T-helper 17 cell (primary cell): ENCODE results near the gene CNTNAP5. TPM values are rescaled to one million over a fixed set of nuclear protein-coding genes. Genes with fewer than 3 reads are reported as not detected.

ENCODE experiments used
- ATAC-seq: fragments of 150-1000 bp; cut with Tn5 transposase; 2 replicates; pipeline ENCODE4 v1.10.0; 2021; ENCODE audit warnings: mild to moderate bottlenecking, moderate library complexity
- DNase-seq, 3 donors: peaks; one replicate each; pipeline versions ENCODE4 v3.0.0 to v3.0.0-alpha.2; 2020 to 2021
- H3K9me3 ChIP-seq: one replicate; pipeline ENCODE4 v1.7.0; 2013; ENCODE audit warnings: low read length, mild to moderate bottlenecking; ENCODE audit not compliant: control insufficient read depth, poor library complexity, severe bottlenecking
- H3K27ac Mint-ChIP-seq: one replicate; pipeline ENCODE4 v1.8.0; 2022; ENCODE audit warnings: mild to moderate bottlenecking, moderate library complexity, mixed read lengths
- H3K27me3 Mint-ChIP-seq: one replicate; pipeline ENCODE4 v1.8.0; 2022; ENCODE audit warnings: mixed read lengths
- H3K36me3 Mint-ChIP-seq: one replicate; pipeline ENCODE4 v1.8.0; 2022; ENCODE audit warnings: low read depth, mixed read lengths
- H3K4me1 Mint-ChIP-seq: one replicate; pipeline ENCODE4 v1.8.0; 2022; ENCODE audit warnings: mild to moderate bottlenecking, mixed read lengths
- H3K4me3 Mint-ChIP-seq: one replicate; pipeline ENCODE4 v1.8.0; 2022; ENCODE audit warnings: mild to moderate bottlenecking, moderate library complexity, mixed read lengths
- total RNA-seq, 4 donors: library from RNA in 2 of 4; stranded (reverse) in 2 of 4; gene quantifications; one replicate each; pipeline ENCODE4 v1.2.3 and lab custom pipeline; 2022 to 2026

The CNTNAP5 gene
- total RNA-seq, 2 donors from 2014 or later, result not detected

DNA sequence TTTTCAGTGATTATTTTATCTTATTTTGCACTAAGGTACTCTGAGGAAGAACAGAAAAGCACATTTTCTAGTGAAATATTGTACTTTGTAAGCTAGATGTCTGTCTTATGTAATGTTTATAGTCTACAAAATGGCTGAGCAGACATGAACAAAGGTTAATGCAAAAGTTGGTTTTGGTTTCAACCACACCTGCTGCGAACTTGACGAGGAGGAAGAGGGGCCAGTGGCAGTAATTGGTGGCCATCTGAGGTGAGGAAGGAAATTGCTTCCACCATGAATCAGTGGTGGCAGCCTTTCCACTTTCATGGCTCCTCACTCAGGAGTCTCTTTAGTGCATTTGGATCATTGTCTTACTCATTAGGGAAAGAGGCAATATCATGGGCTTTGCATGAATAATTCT, 894.2 kb downstream of the CNTNAP5 start:
- H3K9me3 ChIP-seq, result peaks cover 4% of the 10 kb centered on the region
- H3K27ac Mint-ChIP-seq, result no peak overlapping the region
- no peaks in the 10 kb centered on the region for H3K36me3 Mint-ChIP-seq
- H3K4me1 Mint-ChIP-seq, result no peaks in the 10 kb centered on the region
- no peak for DNase-seq
- no peak for ATAC-seq
- H3K27me3 Mint-ChIP-seq, result no peaks in the 10 kb centered on the region
- H3K4me3 Mint-ChIP-seq, result no peak overlapping the region

DNA sequence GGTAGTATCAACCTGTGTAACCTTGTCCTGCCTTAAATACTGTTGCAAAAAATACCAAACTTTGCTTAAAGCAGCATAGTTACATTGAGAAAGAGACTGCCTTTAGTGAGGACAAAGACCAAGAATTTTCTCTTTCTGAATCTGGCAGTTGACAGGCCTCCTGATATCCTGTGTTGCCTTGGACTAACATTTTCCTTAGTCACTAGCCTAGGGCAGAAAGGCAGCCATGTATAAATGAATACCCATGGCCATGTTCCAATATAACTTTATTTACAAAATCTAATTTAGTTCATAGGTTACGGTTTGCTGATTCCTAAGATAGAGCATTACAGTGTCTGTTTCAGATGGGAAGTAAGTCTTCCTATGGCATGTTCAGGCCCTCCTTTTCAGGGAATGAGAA, 895.4 kb downstream of the CNTNAP5 start:
- Mint-ChIP-seq H3K4me1 (no peaks in the 10 kb centered on the region), H3K4me3 (no peak overlapping the region), H3K27ac (no peak overlapping the region), H3K36me3 (no peaks in the 10 kb centered on the region), H3K27me3 (no peaks in the 10 kb centered on the region)
- peaks cover 4% of the 10 kb centered on the region for H3K9me3 ChIP-seq
- ATAC-seq, result no peak
- no peak for DNase-seq

DNA sequence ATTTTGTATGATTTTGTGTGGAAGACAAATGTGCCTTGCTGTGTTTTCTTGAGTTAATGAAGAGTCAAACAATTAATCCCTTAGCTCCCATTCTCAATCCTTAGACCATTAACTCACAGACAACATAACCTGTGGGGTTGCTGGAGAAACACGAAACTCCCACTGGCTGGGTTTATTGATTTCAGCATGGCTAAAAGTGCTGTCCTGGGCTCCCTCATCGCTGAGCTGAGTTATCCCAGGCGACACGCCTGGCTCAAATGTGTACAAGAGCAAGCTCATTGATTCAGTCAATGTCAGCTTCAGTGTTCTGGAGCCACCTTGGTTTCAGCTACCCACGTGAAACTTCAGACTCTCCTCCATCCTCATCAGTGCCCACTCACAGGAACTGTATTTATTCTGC, 896.1 kb downstream of the CNTNAP5 start:
- no peaks in the 10 kb centered on the region for H3K4me1 Mint-ChIP-seq
- H3K4me3 Mint-ChIP-seq, result no peak overlapping the region
- DNase-seq, result no peak
- no peak for ATAC-seq
- no peaks in the 10 kb centered on the region for H3K27me3 Mint-ChIP-seq
- H3K9me3 ChIP-seq, result peaks cover 4% of the 10 kb centered on the region
- no peaks in the 10 kb centered on the region for H3K36me3 Mint-ChIP-seq
- no peak overlapping the region for H3K27ac Mint-ChIP-seq

DNA sequence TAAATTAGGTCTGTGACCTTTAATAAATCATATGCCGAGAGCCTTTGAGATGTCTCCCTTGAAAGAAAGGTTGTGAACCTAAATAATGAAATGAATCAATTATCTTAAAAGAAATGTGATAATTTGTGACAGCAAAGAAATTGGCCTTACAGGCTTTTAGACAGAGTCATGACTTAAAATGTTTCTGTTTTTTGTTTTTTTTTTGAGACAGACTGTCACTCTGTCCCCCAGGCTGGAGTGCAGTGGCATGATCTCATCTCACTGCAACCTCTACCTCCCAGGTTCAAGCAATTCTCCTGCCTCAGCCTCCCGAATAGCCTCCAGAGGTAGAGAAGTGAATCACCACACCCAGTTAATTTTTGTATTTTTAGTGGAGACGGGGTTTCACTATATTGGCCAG, 898.0 kb downstream of the CNTNAP5 start:
- H3K27ac Mint-ChIP-seq, result no peak overlapping the region
- no peaks in the 10 kb centered on the region for H3K4me1 Mint-ChIP-seq
- no peak overlapping the region for H3K4me3 Mint-ChIP-seq
- ATAC-seq (no peak), DNase-seq (no peak)
- no peaks in the 10 kb centered on the region for H3K27me3 Mint-ChIP-seq
- no peaks in the 10 kb centered on the region for H3K36me3 Mint-ChIP-seq
- peaks cover 4% of the 10 kb centered on the region for H3K9me3 ChIP-seq

DNA sequence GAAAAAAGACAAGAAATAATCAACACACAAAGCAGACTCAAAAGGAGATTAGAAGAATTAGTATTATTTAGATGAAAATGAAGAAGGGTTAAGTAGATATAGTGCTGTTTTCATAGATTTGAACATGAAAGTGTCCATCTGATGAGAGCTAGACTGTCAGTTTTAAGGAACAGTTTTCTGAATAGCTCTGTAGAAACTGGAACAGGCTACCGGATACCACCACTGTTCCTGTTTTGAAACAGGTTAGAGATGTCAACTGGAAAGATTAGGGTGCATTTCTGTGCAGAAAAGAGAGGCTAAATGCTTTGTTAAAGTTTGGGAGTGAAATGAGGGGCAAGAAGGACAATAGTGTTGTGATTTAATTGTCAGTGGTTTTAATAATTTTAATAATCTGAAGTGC, 908.8 kb downstream of the CNTNAP5 start:
- no peaks in the 10 kb centered on the region for H3K9me3 ChIP-seq
- no peak overlapping the region for H3K4me3 Mint-ChIP-seq
- H3K27me3 Mint-ChIP-seq, result no peaks in the 10 kb centered on the region
- no peaks in the 10 kb centered on the region for H3K36me3 Mint-ChIP-seq
- no peak overlapping the region for H3K27ac Mint-ChIP-seq
- DNase-seq (no peak), ATAC-seq (no peak)
- H3K4me1 Mint-ChIP-seq, result no peaks in the 10 kb centered on the region

DNA sequence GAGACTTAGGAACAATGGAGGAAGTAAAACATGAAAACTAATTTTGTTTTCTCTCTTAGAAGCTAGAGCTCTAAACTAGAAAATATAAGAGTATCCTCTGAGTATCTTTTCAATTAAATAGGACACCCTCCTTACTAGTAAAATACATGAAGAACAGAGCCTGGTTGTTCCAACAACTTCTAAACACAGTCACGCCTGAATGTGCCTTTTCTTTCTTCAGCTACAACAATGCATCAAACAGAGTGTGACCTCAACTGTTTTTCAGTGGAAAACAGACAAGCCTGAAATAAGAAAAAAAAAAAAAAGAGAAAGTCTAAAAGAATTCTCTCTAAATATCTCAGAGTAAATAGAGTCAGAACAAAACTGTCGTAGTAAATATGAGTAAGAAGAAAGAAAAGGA, 928.8 kb downstream of the CNTNAP5 start:
- no peak overlapping the region for H3K4me3 Mint-ChIP-seq
- no peaks in the 10 kb centered on the region for H3K4me1 Mint-ChIP-seq
- H3K9me3 ChIP-seq, result no peaks in the 10 kb centered on the region
- H3K36me3 Mint-ChIP-seq, result no peaks in the 10 kb centered on the region
- no peak overlapping the region for H3K27ac Mint-ChIP-seq
- DNase-seq, result no peak
- H3K27me3 Mint-ChIP-seq, result no peaks in the 10 kb centered on the region
- ATAC-seq, result no peak

DNA sequence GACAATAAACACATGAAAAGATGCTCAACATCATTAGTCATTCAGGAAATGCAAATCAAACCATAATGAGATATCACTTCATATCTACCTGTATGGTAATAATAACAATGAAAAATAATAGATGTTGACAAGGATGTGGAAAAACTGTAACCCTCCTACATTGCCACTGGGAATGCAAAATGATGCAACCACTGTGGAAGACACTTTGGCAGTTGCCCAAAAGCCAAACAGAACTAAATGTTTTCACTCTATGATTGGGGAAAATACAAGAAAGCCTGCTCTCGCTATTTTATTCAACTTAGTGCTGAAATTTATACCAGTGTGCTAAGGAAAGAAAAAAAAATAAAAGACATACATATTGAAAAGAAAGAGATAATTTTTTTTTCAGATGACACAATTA, 934.5 kb downstream of the CNTNAP5 start:
- Mint-ChIP-seq H3K27ac (no peak overlapping the region), H3K27me3 (no peaks in the 10 kb centered on the region)

DNA sequence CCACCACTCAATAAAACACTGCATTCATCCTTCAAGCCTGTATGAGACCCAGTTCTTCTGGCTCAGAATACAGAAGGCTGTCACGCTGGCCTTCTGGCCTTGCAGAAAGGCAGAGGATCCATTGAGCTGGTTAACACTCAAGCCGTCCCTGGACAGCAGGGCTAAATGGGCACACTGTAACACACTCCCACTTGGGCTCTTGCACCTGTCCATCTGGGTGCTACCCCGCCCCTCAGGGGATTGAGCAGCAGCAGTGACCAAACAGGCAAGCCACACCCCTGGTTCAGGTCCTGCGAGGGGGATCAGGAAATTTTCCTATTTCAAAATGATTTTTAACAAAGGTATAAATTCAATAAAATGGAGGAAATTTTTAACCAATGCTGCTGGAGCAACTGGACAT, 936.0 kb downstream of the CNTNAP5 start:
- no peak overlapping the region for H3K27ac Mint-ChIP-seq
- no peak overlapping the region for H3K4me3 Mint-ChIP-seq
- ATAC-seq, result no peak
- no peaks in the 10 kb centered on the region for H3K9me3 ChIP-seq
- no peaks in the 10 kb centered on the region for H3K27me3 Mint-ChIP-seq
- H3K36me3 Mint-ChIP-seq, result no peaks in the 10 kb centered on the region
- H3K4me1 Mint-ChIP-seq, result no peaks in the 10 kb centered on the region
- DNase-seq, result no peak

More for the DNA sequence above, 934.5 kb downstream of the CNTNAP5 start:
- ATAC-seq (no peak), DNase-seq (no peak)
- H3K9me3 ChIP-seq, result no peaks in the 10 kb centered on the region
- H3K4me1 Mint-ChIP-seq, result no peaks in the 10 kb centered on the region
- H3K4me3 Mint-ChIP-seq, result no peak overlapping the region
- no peaks in the 10 kb centered on the region for H3K36me3 Mint-ChIP-seq
